HepG2 (cell line): ENCODE results near the gene NRBP1. TPM values are rescaled to one million over a fixed set of nuclear protein-coding genes. Genes with fewer than 3 reads are reported as not detected.

ENCODE experiments used
- FOXM1 ChIP-seq: sonication (generic); formaldehyde crosslinking; IDR thresholded peaks from 2 replicates; pipeline ENCODE4 v1.5.0; 2020; ENCODE audit warnings: missing genetic modification reagents
- NR2F6 ChIP-seq, 2 experiments: IDR thresholded peaks; 2 replicates each; pipeline ENCODE4 v1.6.1; 2016; ENCODE audit warnings: antibody characterized with exemption in 1 of 2, mild to moderate bottlenecking in 1 of 2
- PCBP1 ChIP-seq: fragments of 200-400 bp; formaldehyde crosslinking; IDR thresholded peaks from 2 replicates; pipeline ENCODE4 v1.6.1; 2017; ENCODE audit warnings: mild to moderate bottlenecking, low read depth, low read length, borderline replicate concordance
- ZNF180 ChIP-seq: sonication (generic); formaldehyde crosslinking; IDR thresholded peaks from 2 replicates; pipeline ENCODE4 v1.4.0; 2020; ENCODE audit warnings: low read depth, missing genetic modification reagents, borderline replicate concordance
- ZNF207 ChIP-seq: fragments of 450-650 bp; IDR thresholded peaks from 2 replicates; pipeline ENCODE4 v1.6.1; 2016; ENCODE audit warnings: antibody characterized with exemption, borderline replicate concordance
- ZNF329 ChIP-seq: sonication (generic); formaldehyde crosslinking; IDR thresholded peaks from 2 replicates; pipeline ENCODE4 v1.9.0; 2021; ENCODE audit warnings: low read depth, mild to moderate bottlenecking, missing genetic modification reagents
- ZNF510 ChIP-seq: sonication (generic); formaldehyde crosslinking; IDR thresholded peaks from 2 replicates; pipeline ENCODE4 v1.4.0; 2020; ENCODE audit warnings: low read depth, mild to moderate bottlenecking, missing genetic modification reagents
- polyA plus RNA-seq, 8 experiments: library from polyadenylated mRNA; depleted of rRNA in 3 of 8; stranded (reverse) in 7 of 8; unstranded in 1 of 8; fragments of >200 nt; fragmentation: Illumina TruSeq in 4 of 8; extraction: Trizol in 4 of 8; gene quantifications; 2 replicates each; pipeline versions ENCODE4 v1.2.1 to v1.2.3, GENCODE V29; 2011 to 2016; ENCODE audit warnings: low read depth in 4 of 8, missing spikeins in 1 of 8, mixed read lengths in 1 of 8; ENCODE audit not compliant: insufficient read depth in 1 of 8
- total RNA-seq, 5 experiments: library from RNA; depleted of rRNA; stranded (reverse); fragments of >200 nt; fragmentation: Illumina TruSeq; extraction: Trizol; gene quantifications; 2 replicates each; pipeline ENCODE4 v1.2.3, GENCODE V29; 2016; ENCODE audit warnings: low read depth in 1 of 5
- TF ChIP-seq, protein P1 (sequence below): sonication (generic); formaldehyde crosslinking; IDR thresholded peaks from 2 replicates; pipeline ENCODE4 v1.5.1; 2020; ENCODE audit warnings: mild to moderate bottlenecking, missing genetic modification reagents, borderline replicate concordance
- TF ChIP-seq, protein P2 (sequence below): sonication (generic); formaldehyde crosslinking; IDR thresholded peaks from 2 replicates; pipeline ENCODE4 v1.4.0; 2020; ENCODE audit warnings: missing genetic modification reagents, borderline replicate concordance
- TF ChIP-seq, protein P3 (sequence below): IDR thresholded peaks from 2 replicates; pipeline ENCODE4 v1.6.1; 2016; ENCODE audit warnings: low read depth, missing genetic modification reagents, missing compliant biosample characterization

The NRBP1 gene
- total and polyA plus RNA-seq, 2 of the 13 experiments (the other 11 are each of a cell fraction or from before 2014, with no cell fraction given), result 165 to 240 TPM

DNA sequence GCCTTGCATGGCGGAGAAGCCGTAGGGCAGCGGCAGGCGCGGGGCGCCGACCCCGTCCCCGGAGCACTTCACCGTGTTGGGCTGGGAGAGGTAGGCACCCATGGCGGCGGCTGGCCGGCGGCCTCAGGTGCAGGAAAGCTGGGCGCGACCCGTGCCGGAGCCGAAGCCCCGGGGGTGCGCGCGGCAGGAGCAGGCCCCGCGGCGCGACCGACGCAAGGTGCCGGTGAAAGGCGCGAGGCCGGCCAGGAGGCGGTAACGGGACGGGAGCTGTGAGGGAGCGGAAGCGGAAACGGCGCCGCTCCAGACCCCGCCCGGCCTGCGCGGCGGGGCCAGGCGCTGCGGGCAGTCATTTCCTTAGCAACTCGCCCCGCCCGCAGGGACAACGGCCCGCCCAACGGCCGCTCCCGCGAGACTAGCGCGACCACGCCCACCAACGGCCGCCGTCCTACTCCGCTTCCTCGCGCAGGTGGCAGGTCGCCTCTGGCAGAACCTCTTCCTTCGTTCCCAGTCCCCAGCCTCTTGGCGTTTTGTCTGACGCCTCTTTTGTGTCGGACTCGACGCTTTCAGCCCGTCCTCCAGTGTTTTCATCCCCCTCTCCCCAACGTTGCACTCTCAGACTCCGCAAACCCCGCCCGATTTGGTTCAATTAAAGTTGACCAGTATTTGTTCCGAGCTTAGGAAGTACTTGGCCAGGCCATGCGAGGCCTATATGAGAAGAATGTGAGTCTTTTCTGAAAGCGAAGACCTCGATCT, 18.9 kb upstream of the NRBP1 start, which contains the start of gene PPM1G (continued):
- TF ChIP-seq, protein P1, sequence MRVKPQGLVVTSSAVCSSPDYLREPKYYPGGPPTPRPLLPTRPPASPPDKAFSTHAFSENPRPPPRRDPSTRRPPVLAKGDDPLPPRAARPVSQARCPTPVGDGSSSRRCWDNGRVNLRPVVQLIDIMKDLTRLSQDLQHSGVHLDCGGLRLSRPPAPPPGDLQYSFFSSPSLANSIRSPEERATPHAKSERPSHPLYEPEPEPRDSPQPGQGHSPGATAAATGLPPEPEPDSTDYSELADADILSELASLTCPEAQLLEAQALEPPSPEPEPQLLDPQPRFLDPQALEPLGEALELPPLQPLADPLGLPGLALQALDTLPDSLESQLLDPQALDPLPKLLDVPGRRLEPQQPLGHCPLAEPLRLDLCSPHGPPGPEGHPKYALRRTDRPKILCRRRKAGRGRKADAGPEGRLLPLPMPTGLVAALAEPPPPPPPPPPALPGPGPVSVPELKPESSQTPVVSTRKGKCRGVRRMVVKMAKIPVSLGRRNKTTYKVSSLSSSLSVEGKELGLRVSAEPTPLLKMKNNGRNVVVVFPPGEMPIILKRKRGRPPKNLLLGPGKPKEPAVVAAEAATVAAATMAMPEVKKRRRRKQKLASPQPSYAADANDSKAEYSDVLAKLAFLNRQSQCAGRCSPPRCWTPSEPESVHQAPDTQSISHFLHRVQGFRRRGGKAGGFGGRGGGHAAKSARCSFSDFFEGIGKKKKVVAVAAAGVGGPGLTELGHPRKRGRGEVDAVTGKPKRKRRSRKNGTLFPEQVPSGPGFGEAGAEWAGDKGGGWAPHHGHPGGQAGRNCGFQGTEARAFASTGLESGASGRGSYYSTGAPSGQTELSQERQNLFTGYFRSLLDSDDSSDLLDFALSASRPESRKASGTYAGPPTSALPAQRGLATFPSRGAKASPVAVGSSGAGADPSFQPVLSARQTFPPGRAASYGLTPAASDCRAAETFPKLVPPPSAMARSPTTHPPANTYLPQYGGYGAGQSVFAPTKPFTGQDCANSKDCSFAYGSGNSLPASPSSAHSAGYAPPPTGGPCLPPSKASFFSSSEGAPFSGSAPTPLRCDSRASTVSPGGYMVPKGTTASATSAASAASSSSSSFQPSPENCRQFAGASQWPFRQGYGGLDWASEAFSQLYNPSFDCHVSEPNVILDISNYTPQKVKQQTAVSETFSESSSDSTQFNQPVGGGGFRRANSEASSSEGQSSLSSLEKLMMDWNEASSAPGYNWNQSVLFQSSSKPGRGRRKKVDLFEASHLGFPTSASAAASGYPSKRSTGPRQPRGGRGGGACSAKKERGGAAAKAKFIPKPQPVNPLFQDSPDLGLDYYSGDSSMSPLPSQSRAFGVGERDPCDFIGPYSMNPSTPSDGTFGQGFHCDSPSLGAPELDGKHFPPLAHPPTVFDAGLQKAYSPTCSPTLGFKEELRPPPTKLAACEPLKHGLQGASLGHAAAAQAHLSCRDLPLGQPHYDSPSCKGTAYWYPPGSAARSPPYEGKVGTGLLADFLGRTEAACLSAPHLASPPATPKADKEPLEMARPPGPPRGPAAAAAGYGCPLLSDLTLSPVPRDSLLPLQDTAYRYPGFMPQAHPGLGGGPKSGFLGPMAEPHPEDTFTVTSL (CRISPR knock-in tag), result peak; percentile 80; the same call in 1 of the 2 replicates
- peak; percentile 4; the same call in 1 of the 2 replicates for TF ChIP-seq ZNF329
- no peak for TF ChIP-seq PCBP1
- TF ChIP-seq, protein P2, sequence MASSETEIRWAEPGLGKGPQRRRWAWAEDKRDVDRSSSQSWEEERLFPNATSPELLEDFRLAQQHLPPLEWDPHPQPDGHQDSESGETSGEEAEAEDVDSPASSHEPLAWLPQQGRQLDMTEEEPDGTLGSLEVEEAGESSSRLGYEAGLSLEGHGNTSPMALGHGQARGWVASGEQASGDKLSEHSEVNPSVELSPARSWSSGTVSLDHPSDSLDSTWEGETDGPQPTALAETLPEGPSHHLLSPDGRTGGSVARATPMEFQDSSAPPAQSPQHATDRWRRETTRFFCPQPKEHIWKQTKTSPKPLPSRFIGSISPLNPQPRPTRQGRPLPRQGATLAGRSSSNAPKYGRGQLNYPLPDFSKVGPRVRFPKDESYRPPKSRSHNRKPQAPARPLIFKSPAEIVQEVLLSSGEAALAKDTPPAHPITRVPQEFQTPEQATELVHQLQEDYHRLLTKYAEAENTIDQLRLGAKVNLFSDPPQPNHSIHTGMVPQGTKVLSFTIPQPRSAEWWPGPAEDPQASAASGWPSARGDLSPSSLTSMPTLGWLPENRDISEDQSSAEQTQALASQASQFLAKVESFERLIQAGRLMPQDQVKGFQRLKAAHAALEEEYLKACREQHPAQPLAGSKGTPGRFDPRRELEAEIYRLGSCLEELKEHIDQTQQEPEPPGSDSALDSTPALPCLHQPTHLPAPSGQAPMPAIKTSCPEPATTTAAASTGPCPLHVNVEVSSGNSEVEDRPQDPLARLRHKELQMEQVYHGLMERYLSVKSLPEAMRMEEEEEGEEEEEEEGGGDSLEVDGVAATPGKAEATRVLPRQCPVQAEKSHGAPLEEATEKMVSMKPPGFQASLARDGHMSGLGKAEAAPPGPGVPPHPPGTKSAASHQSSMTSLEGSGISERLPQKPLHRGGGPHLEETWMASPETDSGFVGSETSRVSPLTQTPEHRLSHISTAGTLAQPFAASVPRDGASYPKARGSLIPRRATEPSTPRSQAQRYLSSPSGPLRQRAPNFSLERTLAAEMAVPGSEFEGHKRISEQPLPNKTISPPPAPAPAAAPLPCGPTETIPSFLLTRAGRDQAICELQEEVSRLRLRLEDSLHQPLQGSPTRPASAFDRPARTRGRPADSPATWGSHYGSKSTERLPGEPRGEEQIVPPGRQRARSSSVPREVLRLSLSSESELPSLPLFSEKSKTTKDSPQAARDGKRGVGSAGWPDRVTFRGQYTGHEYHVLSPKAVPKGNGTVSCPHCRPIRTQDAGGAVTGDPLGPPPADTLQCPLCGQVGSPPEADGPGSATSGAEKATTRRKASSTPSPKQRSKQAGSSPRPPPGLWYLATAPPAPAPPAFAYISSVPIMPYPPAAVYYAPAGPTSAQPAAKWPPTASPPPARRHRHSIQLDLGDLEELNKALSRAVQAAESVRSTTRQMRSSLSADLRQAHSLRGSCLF (CRISPR knock-in tag), result 0 out of 2 replicates have a peak, but pooled peaks have one; percentile 44
- TF ChIP-seq FOXM1, result peak; percentile 19; the same call in 1 of the 2 replicates
- no peak for TF ChIP-seq NR2F6 (IDR thresholded peaks at IDR 0.05)
- no peak; the same call in 1 of the 2 replicates for TF ChIP-seq NR2F6 (CRISPR knock-in tag; IDR thresholded peaks at IDR 0.05)
- no peak for TF ChIP-seq ZNF207
- no peak for TF ChIP-seq ZNF180
- TF ChIP-seq, protein P3, sequence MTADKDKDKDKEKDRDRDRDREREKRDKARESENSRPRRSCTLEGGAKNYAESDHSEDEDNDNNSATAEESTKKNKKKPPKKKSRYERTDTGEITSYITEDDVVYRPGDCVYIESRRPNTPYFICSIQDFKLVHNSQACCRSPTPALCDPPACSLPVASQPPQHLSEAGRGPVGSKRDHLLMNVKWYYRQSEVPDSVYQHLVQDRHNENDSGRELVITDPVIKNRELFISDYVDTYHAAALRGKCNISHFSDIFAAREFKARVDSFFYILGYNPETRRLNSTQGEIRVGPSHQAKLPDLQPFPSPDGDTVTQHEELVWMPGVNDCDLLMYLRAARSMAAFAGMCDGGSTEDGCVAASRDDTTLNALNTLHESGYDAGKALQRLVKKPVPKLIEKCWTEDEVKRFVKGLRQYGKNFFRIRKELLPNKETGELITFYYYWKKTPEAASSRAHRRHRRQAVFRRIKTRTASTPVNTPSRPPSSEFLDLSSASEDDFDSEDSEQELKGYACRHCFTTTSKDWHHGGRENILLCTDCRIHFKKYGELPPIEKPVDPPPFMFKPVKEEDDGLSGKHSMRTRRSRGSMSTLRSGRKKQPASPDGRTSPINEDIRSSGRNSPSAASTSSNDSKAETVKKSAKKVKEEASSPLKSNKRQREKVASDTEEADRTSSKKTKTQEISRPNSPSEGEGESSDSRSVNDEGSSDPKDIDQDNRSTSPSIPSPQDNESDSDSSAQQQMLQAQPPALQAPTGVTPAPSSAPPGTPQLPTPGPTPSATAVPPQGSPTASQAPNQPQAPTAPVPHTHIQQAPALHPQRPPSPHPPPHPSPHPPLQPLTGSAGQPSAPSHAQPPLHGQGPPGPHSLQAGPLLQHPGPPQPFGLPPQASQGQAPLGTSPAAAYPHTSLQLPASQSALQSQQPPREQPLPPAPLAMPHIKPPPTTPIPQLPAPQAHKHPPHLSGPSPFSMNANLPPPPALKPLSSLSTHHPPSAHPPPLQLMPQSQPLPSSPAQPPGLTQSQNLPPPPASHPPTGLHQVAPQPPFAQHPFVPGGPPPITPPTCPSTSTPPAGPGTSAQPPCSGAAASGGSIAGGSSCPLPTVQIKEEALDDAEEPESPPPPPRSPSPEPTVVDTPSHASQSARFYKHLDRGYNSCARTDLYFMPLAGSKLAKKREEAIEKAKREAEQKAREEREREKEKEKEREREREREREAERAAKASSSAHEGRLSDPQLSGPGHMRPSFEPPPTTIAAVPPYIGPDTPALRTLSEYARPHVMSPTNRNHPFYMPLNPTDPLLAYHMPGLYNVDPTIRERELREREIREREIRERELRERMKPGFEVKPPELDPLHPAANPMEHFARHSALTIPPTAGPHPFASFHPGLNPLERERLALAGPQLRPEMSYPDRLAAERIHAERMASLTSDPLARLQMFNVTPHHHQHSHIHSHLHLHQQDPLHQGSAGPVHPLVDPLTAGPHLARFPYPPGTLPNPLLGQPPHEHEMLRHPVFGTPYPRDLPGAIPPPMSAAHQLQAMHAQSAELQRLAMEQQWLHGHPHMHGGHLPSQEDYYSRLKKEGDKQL (CRISPR knock-in tag), result no peak; the same call in 1 of the 2 replicates
- peak; percentile 79; the same call in 1 of the 2 replicates for TF ChIP-seq ZNF510 (CRISPR knock-in tag)
